Measurements from ENCODE around the gene LRP3. TPM values are rescaled to one million over a fixed set of nuclear protein-coding genes. Genes with fewer than 3 reads are reported as not detected.

LRP3 gene
- total RNA-seq, 4 donors from 2014 or later, result 18.3 to 29.3 (median 25.1) TPM

DNA sequence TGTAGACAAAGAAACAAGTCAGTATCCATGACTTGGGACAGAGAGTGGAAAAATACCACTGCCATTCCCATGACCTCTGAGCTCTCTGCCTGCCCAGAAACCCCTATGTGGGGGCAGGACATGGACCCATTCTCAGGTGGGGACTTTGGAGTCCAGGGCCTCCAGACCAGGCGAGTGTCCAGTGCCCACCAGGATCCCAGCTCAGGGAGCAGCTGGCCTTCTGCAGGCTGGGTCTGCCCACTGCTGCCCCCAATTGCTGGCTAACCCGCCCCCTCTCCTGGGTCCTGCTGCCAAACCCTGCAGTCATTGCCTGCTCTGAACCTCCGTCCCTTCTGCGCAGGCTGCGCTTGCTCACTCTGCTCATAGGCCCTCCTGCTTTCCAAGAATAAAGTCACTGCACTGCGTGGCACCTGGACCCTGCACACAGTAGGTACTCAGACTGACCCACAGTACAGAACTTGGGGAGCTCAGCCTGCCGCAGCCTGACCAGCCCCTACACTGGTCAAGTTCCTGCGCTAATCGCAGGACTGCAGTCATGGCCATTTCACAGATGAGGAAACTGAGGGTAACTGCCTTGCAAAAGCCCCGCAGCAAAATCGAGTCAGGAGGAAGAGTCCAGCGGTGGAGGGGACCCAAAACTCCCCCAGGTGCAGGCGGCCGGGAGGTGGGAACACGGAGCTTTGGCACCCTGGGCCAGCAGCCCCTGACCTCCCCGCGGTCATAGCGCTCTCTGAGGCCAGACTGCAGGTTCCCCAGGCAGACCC is 30.7 kb downstream of the LRP3 start:
- Histone ChIP-seq H3K27me3 (peaks cover 41 to 62% (median 55%) of the 10 kb centered on the region in 3 donors), H3K4me1 (no peaks in the 10 kb centered on the region), H3K36me3 (no peaks in the 10 kb centered on the region), H3K9me3 (peaks cover 0 to 20% (median 0%) of the 10 kb centered on the region in 3 donors), H3K27ac (no peak overlapping the region), H3K4me3 (no peak overlapping the region)
- intact Hi-C loops (cut with DNase I; ENCODE audit: low total_unique reads) (no loop called here), in situ Hi-C loops (cut with MboI; ENCODE audit: low sequenced_read_pairs in 4 of 4) (loop anchor here in 3 of 4 donors (25.0 kb wide), 1 partner anchor 537 kb away; no protein-coding TSS in a partner anchor)
- TF ChIP-seq, protein P1, sequence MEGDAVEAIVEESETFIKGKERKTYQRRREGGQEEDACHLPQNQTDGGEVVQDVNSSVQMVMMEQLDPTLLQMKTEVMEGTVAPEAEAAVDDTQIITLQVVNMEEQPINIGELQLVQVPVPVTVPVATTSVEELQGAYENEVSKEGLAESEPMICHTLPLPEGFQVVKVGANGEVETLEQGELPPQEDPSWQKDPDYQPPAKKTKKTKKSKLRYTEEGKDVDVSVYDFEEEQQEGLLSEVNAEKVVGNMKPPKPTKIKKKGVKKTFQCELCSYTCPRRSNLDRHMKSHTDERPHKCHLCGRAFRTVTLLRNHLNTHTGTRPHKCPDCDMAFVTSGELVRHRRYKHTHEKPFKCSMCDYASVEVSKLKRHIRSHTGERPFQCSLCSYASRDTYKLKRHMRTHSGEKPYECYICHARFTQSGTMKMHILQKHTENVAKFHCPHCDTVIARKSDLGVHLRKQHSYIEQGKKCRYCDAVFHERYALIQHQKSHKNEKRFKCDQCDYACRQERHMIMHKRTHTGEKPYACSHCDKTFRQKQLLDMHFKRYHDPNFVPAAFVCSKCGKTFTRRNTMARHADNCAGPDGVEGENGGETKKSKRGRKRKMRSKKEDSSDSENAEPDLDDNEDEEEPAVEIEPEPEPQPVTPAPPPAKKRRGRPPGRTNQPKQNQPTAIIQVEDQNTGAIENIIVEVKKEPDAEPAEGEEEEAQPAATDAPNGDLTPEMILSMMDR (IDR thresholded peaks at IDR 0.05 in 4 of 5, conservative IDR thresholded peaks at IDR 0.05 in 1 of 5), result no peak
- TF ChIP-seq POLR2A (IDR thresholded peaks at IDR 0.05), result no peak
- no peak for DNase-seq
- no peak for ATAC-seq

DNA sequence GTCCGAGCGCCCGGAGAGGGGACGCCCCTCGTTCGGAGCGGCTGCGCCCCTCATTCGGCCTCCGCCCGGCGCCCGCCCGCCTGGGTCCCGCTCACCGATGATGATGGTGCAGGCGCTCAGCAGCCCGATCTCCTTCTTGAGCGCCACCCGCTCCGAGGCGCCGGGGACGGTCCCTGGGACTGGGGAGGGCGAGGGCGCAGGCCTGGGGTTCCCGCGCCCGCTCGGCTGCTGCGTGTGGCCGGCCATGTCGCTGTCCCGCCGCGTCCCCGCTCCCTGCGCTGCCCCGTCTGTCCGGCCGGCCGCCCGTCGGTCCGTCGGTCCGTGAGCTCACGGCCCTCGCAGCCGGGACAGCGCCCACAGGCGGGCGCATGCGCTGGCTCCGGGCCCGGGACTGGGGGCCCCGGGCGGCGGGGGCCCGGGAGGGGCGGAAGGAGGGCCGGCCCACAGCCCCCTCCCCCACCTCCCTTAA is 31.4 kb downstream of the LRP3 start, which contains the start of gene SLC7A10:
Gene SLC7A10 (minus strand): TSS at position 393 of the 469 bp plus-strand sequence. CDS start 147 bp downstream, at position 246.
- TF ChIP-seq POLR2A (IDR thresholded peaks at IDR 0.05), result no peak
- TF ChIP-seq, protein P1 (IDR thresholded peaks at IDR 0.05 in 4 of 5, conservative IDR thresholded peaks at IDR 0.05 in 1 of 5), result no peak
- ATAC-seq, result no peak
- peak within 1 kb of the TSS in 2 of 4 donors; percentile 8 to 13 for H3K4me3 ChIP-seq

DNA sequence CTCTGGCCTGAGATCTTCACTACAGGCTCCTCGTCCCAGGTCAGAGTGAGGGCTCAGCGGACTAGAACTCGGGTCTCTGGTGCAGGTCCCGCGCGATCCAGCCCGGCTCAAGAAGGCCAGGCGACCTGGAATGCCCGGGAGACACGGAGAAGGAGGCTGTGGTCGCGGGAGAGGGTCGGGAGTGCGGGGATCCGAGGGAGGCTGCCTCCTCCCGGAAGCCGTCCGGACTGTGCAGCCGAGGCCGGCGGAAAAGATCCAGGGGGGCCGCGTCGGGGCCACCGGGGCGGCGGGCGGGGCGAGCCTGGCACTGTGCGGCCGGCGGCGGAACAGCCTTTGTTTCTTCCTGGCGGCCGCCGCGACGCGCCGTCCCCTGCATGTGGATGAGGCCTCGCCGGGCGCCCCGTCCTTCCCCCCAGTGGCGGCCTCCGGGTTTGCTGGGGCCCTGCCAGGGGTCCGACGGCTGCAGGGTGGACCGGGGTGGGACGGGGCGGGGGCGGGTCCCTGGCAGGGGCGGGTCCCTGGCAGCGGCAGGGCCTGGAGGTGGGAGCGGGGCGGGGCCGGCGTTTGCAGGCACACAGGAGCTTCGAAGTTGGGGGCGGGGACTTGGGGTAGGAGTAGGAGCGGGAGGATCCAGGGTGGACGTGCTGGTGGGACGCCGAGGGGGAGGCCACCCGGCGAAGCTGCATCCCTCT is 32.6 kb downstream of the LRP3 start:
- Histone ChIP-seq H3K9me3 (peaks cover 0 to 20% (median 0%) of the 10 kb centered on the region in 3 donors), H3K27ac (no peak overlapping the region), H3K36me3 (no peaks in the 10 kb centered on the region), H3K4me3 (peak overlapping the region in 2 of 4 donors; percentile 8 to 13), H3K27me3 (peaks cover 41 to 62% (median 53%) of the 10 kb centered on the region in 3 donors), H3K4me1 (no peaks in the 10 kb centered on the region)
- ATAC-seq (no peak), DNase-seq (no peak)
- intact Hi-C loops (cut with DNase I; ENCODE audit: low total_unique reads), result no loop called here
- in situ Hi-C loops (cut with MboI; ENCODE audit: low sequenced_read_pairs in 4 of 4), result loop anchor here in 3 of 4 donors (25.0 kb wide), 1 partner anchor 536 kb away; no protein-coding TSS in a partner anchor
- TF ChIP-seq, protein P1 (IDR thresholded peaks at IDR 0.05 in 4 of 5, conservative IDR thresholded peaks at IDR 0.05 in 1 of 5), result no peak
- no peak for TF ChIP-seq POLR2A (IDR thresholded peaks at IDR 0.05)

More for the DNA sequence above, 31.4 kb downstream of the LRP3 start, which contains the start of gene SLC7A10:
- no peak for DNase-seq
- Histone ChIP-seq H3K4me1 (no peaks in the 10 kb centered on the region), H3K27me3 (peaks cover 41 to 63% (median 55%) of the 10 kb centered on the region in 3 donors), H3K9me3 (peaks cover 0 to 20% (median 0%) of the 10 kb centered on the region in 3 donors), H3K27ac (no peak within 1 kb of the TSS), H3K36me3 (no peaks in the 10 kb centered on the region)
- in situ Hi-C loops (cut with MboI; ENCODE audit: low sequenced_read_pairs in 4 of 4), result loop anchor here in 3 of 4 donors (25.0 kb wide), 1 partner anchor 537 kb away; no protein-coding TSS in a partner anchor
- intact Hi-C loops (cut with DNase I; ENCODE audit: low total_unique reads), result no loop called here

DNA sequence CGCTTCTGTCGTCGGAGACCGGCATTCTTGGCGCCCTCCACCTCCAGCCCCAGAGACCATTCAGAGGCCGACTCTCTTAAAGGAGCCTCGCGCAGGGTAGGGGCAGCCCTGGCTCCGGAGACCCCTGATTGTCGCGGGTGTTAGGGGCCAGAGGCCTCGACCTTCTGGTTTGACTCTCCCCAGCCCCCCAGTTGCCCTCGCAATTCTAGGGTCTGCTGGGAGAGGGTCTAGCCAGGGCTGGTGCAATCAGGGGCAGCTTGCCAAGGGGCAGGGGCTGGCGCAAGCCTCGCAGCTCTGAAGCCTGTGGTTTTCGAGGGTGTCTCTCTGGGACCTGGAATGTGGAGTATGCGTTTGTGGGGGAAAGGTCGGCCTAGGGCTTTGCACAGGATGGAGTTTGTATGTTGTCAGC is 33.1 kb downstream of the LRP3 start:
- TF ChIP-seq, protein P1 (IDR thresholded peaks at IDR 0.05 in 4 of 5, conservative IDR thresholded peaks at IDR 0.05 in 1 of 5), result no peak
- no peak for TF ChIP-seq POLR2A (IDR thresholded peaks at IDR 0.05)
- peaks cover 41 to 59% (median 50%) of the 10 kb centered on the region in 3 donors for H3K27me3 ChIP-seq
- no peak overlapping the region for H3K4me3 ChIP-seq
- H3K4me1 ChIP-seq, result no peaks in the 10 kb centered on the region
- DNase-seq, result no peak
- ATAC-seq, result no peak
- in situ Hi-C loops (cut with MboI; ENCODE audit: low sequenced_read_pairs in 4 of 4) (loop anchor here in 3 of 4 donors (25.0 kb wide), 1 partner anchor 535 kb away; no protein-coding TSS in a partner anchor), intact Hi-C loops (cut with DNase I; ENCODE audit: low total_unique reads) (no loop called here)
- H3K36me3 ChIP-seq, result no peaks in the 10 kb centered on the region
- peaks cover 0 to 20% (median 0%) of the 10 kb centered on the region in 3 donors for H3K9me3 ChIP-seq
- no peak overlapping the region for H3K27ac ChIP-seq
